ENCODE results near the gene MCTP1. TPM values are rescaled to one million over a fixed set of nuclear protein-coding genes. Genes with fewer than 3 reads are reported as not detected.

MCTP1 gene
- total and polyA plus RNA-seq, 10 of the 15 experiments (the other 5 are each of a cell fraction or from before 2014, with no cell fraction given), result 12.6 to 45.9 (median 18.8) TPM

DNA sequence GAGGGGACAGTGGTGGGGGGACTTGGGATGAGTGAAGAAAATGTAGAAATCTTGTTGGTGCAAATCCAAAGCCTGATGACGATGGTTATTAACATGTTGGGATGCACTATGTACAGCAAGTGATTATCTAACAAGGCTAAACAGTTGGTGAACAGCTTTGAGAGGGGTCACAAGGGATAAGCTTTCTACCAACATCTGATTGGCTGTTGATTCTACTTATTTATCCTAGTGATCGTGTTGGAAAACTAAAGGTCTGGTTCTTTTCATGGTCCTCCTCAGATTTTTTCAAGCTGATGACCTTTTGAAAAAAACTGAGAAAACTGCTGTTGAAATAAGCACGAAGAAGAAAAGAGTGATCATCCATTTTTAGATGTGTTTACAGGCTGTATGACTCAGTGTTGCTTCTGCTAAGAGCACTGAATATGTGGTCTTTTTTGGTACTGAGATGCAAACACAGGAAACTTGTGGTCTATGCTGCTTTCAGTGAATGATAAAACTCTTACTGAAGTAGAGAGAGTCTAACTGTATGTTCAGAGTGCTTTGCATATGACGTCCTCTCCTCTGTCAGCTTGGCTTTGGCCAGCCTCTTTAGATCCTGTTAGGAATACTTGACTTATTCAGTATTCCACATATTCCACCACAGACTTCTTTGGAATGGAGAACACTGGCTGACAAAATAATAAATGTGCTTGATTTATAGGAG is 491.6 kb downstream of the MCTP1 start (continued):
- TF ChIP-seq ETV6 (conservative IDR thresholded peaks at IDR 0.05 in 1 of 2, IDR thresholded peaks at IDR 0.05 in 1 of 2; ENCODE audit: borderline replicate concordance in 1 of 2, low read depth in 1 of 2) (peak in 1 of 2 experiments; percentile 80; a peak in 2 of 4 replicates), SIN3A (IDR thresholded peaks at IDR 0.05; ENCODE audit: low read depth, low read length) (no peak), CREM (IDR thresholded peaks at IDR 0.05; ENCODE audit: low read depth) (peak; percentile 77), SMARCA5 (IDR thresholded peaks at IDR 0.05) (0 out of 2 replicates have a peak, but pooled peaks have one; percentile 28)

GRCh38 chr5:94791829-94792228 is 493.1 kb downstream of the MCTP1 start:
- BruUV-seq (replicated peaks), result no TSS peak
- intact Hi-C loops (cut with micrococcal nuclease; ENCODE audit: unreplicated experiment) (loop anchor here (2.0 to 5.0 kb wide), 2 partner anchors 45 to 90 kb away; no protein-coding TSS in a partner anchor), in situ Hi-C loops (cut with MboI) (no loop called here)
- FAIRE-seq, result no peak
- ChIA-PET CTCF (interaction anchor here (0.5 to 1.4 kb wide), 2 partner anchors 53 to 267 kb away, joined by 3 to 4 read pairs; no protein-coding TSS in a partner anchor), POLR2A (interaction anchor here (0.6 kb wide), 1 partner anchor 931 kb away, joined by 3 read pairs; no protein-coding TSS in a partner anchor), SMC1A (ENCODE audit: uncharacterized antibody, unreplicated experiment) (interaction anchor here (1.6 to 3.4 kb wide), 2 partner anchors 10 to 46 kb away, joined by 3 to 30 read pairs; no protein-coding TSS in a partner anchor), RAD21 (ENCODE audit: unreplicated experiment) (no interaction called here)
- H3K4me2 ChIP-seq (ENCODE audit: control insufficient read depth, insufficient read depth), result no peak overlapping the region
- ATAC-seq, result no peak
- no peak overlapping the region for H3K27ac ChIP-seq (ENCODE audit: control insufficient read depth, insufficient read depth)
- H3K4me3 ChIP-seq, result no peak overlapping the region
- H3K36me3 ChIP-seq (ENCODE audit: control insufficient read depth in 2 of 2, insufficient read depth in 2 of 2, low read length in 1 of 2), result 0 out of 4 replicates have a peak, but pooled peaks cover 0 to 2% of the 10 kb centered on the region in 2 experiments
- no peaks in the 10 kb centered on the region for H4K20me1 ChIP-seq (ENCODE audit: control insufficient read depth, insufficient read depth)
- H3K4me1 ChIP-seq (ENCODE audit: control insufficient read depth, insufficient read depth, low read length), result peaks cover 34% of the 10 kb centered on the region
- TF ChIP-seq USF1 (IDR thresholded peaks at IDR 0.05; ENCODE audit: borderline replicate concordance, extremely low read length, insufficient read depth, low read depth, low read length), result peak; percentile 6
- no peak for TF ChIP-seq IRF5 (IDR thresholded peaks at IDR 0.05; ENCODE audit: borderline replicate concordance)
- no peak overlapping the region for H3K9ac ChIP-seq (ENCODE audit: control insufficient read depth, insufficient read depth, low read length)
- no peak for DNase-seq (ENCODE audit: low read depth, low spot score)
- H3K79me2 ChIP-seq (ENCODE audit: control insufficient read depth, insufficient read depth, low read length), result no peaks in the 10 kb centered on the region
- no peak overlapping the region for H2AFZ ChIP-seq (ENCODE audit: control insufficient read depth, low read depth, low read length)
- 93% methylated on average over 7 of the region's 7 CpGs for WGBS (ENCODE audit: insufficient coverage, insufficient replicate concordance, low lambda C conversion rate, missing lambda C conversion rate)
- no peaks in the 10 kb centered on the region; the same call in 2 of the 3 replicates for H3K9me3 ChIP-seq (replicated peaks; ENCODE audit: control insufficient read depth, insufficient read depth, low read length)
- H3K27me3 ChIP-seq (replicated peaks in 1 of 2; ENCODE audit: control insufficient read depth in 2 of 2, insufficient read depth in 2 of 2, low read length in 1 of 2), result no peaks in the 10 kb centered on the region

Data from GM12878 (cell line).